GM19467 (cell line): Measurements from ENCODE around the gene DHX58.

Experiments used
- ATAC-seq: cut with Tn5 transposase; IDR thresholded peaks from one replicate; pipeline ENCODE4 v1.9.1; 2021; ENCODE audit warnings: mild to moderate bottlenecking, moderate library complexity; ENCODE audit not compliant: unreplicated experiment

DHX58 gene

DNA sequence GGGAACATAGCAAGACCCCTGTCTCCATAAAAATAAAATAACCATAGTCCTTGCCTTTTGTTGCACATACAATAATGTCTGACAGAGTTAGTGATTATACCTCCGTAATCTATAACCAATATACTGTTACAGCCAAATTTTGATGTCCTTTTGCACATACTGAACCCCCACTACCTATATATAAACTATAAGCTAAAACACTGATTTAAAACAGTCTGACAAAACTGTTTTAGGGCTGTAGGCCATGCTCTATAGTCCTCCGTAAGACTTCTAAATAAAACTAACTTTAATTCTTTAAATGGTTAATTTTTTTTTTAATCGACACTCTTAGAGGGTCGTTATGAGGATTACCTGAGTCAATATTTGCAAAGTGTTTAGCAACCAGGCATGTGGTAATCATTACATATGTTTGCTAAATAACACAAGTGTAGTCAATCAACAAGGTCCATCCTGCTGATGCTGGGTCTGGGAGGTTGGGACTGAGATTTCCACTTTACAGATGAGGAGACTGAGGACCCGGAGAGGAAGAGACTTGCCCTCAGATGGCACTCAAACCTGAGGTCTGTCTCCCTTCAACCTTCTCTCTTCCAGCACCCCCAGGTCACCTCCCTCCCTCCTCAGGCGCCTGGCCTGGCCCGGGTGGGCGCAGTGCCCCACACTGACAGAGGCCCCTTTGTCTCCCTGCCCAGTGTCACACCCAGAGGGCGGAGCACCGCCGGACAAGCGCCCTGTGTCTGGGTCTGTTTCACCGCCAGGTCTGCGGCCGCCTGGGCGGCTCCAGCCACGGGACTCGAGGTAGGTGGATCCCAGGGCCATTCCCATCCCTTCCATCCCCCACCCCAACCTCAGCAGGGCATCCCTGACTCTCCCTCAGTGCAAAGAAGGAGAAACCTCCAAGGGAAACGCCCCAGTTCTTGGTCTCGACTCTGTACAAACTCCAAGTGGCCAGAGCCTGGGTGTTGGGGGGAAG is 24.5 kb downstream of the DHX58 start:
- ATAC-seq = no peak

DNA sequence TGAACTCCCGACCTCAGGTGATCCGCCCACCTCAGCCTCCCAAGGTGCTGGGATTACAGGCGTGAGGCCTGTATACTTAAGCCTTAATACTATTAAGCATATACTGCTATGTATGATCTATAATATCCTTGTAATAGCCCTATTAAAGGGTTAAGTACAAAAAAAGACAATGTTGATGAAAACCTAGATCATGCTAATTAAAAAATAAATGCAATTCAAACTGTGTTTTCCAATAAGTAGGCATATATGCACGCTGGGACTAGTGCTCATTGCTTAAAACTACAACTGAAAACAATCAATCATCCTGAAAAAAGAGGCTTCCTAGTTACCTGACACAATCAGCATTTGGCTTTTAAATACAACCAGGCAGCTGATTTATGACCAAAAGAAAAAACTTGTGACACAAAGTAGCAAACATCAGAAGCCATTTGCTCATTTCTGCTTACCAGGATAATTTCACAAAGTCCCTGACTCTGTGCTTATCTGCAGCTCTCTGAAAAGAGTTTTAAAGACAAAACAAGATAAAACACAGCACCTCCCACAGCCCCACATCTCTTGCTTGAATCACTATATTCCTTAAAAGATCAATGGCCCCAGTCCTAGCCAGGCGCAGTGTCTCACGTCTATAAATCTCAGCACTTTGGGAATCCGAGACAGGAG is 25.3 kb downstream of the DHX58 start:
- ATAC-seq = no peak

DNA sequence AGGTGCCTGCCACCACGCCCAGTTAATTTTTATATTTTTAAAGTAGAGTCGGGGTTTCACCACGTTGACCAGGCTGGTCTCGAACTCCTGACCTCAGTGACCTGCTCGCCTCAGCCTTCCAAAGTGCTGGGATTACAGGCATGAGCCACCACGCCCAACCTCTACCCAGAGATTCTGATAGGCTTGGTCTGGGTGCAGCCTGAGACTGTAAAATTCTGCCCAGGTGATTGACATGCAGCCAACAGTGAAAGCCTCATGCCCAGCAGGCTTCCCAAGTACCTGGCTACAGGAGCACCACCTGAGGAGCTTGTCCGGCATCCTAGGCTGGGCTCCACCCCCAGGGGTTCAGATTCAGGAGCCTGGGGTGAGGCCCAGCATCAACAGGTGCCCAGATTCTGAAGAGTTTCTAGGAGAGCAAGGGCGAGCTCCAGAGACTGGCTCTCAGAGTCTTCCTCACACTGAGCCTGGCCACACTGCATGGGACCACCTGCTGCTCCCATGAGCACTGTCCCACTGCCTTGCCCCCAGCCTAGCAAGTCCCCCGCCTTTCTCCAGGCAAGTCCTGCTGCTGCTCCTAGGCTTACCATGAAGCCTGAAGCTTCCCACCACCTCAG is 30.9 kb downstream of the DHX58 start:
- no peak for ATAC-seq

DNA sequence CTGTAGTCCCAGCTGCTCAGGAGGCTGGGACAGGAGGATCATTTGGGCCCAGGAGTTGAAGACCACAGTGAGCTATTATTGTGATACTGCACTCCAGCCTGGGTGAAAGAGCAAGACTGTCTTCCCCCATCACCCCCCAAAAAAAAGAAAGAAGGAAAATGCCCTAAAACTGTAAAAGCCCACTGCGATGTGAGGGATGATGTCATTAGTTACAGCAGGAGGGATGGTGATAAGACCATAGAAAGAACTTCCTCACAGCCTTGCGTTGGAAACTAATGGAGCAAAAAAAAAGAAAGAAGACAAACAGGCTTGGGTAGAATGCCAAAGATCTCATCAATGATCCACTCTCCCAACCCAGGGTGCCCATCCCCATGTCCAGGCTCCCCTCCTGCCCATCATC is 33.0 kb downstream of the DHX58 start:
- no peak for ATAC-seq

DNA sequence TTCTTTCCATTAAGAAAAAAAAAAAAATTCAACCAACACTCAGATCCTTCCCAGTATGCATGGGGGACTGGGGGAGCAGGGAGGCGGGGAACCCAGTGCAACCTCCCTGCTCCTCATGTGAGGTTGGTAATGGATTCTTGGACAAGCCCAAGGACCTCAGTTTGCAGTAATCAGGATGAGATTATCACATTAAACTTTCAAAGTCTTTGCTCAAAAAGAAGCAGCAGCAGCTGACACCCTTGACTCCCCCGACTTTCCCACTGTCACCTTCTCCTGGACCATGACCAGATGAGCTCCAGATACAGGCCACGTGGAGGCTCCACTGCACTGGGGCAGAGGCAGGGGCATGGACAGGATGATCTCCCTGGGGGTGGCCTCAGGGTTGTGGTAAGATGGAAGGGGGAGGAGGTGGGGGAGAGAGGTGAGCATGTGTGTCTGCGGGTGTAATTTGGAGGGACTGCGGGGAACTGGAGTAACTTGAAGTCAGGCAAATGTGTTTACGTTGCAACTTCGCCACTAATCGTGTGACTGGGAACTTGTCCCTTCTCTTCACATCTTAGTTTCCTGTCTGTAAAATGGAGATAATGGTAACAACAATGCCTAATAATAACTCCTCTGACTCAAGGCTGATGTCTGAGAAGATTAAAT is 34.0 kb downstream of the DHX58 start:
- ATAC-seq = no peak

DNA sequence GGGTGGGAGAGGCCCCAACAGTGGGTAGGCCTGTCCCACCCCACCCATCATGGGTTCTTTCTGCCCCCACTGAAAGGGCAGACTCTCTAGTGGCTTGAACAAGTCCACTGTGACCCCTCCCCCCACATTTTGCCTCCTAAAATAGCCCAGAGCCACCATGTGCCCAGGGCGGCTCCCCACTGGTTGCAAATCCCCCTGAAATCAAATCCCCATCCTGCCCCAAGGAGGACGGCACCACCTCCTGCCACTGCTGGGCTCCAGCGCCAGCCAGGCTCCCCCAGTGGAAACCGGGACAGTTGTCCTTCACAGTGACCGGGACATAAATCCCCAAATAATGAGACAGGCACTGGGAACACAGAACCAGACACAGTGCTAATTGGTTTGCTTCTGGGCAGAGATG is 34.8 kb downstream of the DHX58 start:
- no peak for ATAC-seq

DNA sequence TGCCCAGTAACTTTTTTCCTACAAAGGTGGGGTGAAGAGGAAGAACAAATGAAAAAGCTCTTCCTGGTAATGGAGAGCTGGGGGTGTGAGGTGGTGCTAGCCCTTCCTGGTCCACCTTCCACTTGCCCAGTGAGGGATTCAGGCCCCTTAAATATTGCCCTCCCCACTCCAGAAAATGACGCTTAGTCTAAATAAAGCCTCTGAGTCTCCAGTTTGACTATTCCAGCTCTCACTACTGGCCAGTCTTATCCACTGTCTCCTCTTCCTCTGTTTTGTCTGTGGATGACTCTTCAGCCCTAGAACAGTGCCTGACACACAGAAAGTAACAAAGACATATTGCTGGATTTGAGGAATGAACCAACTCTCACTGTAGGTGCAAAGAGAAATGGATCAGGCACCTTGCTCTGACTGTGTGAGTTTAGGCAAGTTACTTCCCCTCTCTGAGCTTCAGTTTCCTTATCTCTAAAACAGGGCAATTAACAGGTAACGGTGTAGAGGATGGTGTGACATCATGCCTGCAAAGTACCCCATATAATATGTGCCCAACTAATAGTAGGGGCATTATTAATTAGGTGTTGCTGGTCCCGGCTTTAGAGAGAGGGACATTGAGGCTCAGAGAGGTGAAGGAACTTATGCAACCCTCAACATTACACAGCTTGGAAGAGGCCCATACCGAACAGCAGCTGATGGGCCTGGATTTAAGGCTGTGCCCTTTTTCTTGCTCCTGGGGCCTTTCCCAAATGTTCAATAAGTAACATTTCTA is 35.5 kb downstream of the DHX58 start:
- ATAC-seq = no peak

DNA sequence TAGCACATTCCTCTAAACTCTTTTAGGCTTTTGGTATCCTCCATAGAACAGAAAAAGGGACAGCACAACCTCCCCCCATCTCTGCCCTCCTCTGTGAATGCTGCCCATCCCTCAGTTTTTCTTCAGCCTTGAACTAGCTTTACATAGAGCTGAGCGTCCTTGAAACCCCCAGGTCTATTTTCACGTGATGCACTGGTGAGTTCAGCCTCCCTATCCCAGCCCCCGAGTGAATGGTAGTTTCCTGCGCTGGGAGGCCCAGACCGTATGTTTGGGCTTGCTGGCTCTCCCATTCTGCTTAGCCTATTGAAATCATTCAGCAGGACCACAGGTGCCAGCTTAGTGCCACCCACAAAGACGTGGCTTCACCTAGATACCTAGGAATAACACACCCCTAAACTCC is 36.7 kb downstream of the DHX58 start:
- ATAC-seq = no peak

DNA sequence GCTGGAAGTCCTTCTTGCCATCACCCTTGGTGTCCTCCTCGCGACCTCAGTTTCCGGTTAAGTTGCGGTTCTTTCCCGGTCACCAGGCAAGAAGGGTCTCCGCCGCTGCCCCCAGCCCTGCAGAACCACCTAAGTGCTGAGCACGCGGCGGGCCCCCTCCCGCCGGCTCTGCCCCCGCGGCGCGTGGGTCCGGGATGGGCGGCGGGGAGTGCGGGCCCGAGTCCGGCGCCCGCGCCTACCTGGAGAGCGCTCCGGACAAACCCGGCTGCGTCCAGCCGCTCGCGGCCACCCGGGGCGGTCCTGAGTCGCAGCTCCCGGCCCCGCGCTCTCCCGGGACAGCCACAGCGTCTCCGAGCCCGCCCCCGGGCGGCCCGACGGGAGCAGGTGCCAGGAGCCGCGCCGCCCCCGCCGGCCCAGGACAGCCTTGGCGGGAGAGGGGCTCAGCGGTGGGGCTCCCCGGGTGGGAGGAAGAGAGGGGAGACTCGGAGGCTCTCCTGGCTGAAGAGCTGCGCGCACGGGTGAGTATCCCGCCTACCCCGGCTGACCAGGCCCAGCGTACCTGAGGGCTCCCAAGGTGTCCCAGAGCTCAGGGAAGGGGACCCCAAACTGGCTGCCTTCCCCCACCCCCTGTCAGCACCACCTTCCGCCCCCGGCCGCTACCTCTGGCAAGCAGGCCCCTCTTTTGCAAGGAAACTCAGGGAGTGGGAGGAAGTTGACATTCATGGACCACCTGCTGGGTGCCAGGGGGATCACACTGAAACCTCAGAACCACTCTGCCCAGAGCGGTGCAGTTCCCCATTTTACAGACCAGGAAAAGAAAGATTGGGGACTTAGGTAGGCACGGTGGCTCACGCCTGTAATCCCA is 40.0 kb downstream of the DHX58 start:
- ATAC-seq = no peak

DNA sequence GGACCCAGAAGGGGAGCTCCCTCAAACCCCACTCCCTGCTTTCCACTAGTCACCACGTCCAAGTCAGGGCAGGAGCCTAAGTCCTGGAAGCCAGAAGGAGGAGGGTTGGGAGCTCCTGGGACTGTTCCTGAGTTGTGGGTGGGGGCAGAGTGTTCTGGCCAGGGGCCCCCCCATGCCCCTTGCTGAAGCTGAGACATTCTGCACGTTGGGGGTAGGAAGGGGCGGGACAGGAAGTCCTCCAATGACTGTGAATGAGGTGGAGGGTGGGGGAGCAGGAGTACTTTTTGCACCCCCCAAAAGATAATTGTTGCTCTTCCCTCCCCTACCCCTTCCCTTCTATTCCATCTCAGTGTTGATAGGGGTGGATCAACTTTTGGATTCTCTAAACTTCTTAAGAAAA is 40.7 kb downstream of the DHX58 start:
- no peak for ATAC-seq

DNA sequence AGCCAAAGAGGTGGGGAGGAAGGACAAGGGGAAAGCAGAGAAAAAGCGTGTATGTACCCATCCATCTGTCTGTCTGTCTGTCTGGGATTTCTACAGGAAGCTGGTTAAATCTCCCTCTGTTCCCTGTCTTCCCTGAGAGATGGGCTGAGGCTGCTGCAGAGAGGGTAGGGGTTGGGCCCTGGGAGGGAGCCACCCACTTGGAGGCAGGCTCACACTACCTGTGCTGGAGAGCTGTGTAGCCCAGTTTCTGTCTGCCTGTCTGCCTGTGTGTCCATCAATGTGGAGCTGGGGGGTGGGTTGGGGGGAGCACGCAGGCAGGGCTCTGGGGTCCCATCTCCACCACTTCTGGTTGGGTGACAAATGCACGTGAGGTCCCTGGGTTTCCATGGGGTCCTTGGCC is 43.5 kb downstream of the DHX58 start:
- no peak for ATAC-seq

DNA sequence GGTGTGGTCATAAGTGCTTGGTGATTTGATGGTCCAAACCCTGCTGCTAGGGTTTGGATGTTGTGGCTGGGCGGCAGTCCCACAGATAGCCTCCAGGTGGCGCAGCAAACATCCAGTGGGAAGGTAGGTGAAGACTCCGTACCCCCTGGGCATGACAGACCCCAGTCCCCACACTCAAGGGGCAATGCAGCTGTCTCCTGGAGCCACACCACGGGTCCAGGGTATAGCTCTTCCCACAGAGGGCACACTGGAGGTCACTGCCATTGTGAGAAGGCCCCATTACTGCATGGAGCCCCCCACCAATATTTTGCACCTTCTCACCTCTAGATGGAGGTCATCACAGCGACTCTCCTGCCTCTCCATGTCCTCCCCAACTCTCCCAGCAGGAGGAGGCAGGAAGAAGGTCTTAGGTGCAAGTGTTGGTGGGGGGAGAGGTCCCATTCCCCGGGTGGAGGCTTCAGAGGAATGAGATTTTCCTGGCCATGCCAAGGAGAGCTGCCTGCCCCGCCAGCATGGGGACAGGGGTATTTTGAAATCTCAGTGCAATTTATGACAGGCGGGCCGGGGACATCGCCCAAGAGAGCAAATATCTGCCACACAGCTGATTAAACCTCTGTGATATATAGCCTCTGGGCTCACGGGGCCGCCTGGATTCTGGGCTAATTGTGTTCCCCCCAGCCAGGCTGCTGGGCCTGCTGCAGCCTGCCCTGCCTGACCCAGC is 45.0 kb downstream of the DHX58 start:
- no peak for ATAC-seq

DNA sequence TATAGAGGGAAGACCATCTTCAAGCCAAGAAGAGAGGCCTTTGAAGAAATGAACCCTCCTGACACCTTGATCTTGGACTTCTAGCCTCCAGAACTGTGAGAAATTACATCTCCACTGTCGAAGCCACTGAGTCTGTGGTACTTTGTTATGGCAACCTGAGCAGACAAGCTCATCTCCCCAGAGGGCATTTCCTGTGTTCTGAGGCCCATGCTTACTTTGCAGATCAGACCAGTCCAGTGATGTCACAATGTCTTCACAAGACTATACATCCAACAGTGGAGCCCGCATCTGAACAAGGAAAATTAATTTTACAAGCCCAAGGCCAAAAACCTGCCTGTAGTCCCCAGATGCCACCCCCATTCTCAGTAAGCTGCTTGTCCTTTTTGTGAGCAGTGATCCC is 47.3 kb downstream of the DHX58 start:
- ATAC-seq = no peak

DNA sequence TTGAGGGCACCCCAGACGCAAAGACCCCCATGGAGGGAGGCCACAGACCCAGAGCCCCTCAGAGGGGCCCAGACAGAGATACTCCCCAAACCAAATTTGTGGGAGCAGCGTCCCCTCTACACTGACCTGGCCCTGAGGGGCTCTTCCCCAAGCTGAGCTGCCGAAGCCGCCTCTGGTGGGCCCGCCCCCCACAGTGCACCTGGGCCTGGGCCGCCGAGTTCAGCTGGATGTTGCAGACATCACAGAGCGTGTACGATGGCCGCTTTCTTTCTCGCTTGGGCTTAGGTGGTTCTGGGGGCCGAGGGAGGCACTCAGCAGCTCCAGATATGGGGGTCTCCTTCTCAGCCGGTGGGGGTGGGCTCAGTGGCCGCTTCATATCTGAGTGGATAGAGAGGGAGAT is 49.8 kb downstream of the DHX58 start:
- ATAC-seq = no peak

DNA sequence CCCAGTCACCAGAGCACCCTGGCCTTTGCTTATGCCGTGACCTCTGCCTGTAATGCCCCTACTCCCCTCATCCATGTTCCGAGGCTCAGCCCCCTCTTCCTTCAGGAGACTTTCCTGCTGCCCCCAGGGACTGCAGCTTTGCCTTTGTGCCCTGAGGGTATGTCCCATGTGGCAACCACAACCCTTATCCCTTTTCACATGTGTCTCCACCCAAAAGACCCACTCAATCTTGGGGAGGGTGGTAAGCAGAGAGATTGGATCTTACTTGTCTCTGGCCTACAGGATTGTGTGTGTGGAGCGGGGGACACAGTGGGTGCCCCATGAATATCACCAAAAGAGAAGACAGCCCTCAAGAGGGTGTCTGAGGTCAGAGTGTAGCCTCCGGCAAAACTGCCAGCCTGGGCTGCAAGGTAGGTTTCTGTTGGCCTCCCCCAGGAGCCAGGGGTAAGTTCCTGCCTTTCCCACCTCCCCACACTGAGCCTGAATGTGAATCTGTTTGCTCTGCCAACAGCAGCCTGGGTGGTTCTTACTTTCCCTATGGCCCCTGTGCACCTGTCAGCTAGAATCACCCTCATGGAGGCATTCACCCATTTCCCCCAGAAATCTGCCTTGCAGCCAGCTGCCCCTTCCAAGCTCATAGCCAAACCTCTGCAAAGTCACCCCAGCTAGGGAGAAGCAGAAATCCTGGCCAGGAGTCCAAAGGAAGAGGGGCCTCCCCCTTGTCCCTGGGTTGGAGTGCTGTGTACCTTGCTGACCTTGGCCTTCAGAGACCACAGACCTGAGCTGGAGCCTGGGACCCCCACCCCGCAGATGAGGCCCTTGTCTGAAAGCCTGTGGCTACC is 50.6 kb downstream of the DHX58 start:
- ATAC-seq = no peak

DNA sequence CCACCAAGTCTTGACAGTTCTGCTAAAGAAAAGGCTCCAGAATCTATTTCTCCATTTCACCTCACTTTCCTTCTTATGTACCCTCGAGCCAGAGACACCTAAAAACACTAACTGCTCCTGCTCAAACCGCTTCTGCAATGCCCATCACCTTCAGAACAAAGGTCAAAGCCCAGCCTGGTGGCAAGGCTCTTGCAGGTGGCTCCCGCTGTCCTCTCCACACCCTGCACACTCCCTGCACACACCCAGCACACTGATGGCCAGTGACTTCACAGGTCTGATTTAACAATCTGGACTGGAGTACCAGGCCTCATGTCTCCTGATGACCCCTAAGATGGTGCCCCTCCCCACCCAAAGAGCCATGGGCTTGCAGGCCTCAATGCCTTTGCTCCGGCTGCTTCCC is 52.3 kb downstream of the DHX58 start:
- ATAC-seq = no peak

DNA sequence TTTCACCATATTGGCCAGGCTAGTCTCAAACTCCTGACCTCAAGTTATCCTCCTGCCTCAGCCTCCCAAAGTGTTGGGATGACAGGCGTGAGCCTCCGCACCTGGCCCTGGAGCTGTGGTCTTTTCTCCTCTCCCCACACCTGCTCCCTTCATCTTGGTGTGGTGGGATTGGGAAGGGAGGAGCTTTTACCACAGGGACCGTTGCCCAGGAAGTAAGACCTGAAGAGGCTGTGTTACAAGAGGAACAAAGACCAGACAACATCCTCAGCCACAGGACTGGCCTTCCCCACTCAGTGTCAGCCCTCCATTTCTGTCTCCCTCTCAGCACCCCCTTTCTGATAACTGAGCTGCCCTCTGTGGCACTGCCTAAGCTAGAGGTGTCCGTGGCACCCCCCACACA is 52.7 kb downstream of the DHX58 start:
- no peak for ATAC-seq

DNA sequence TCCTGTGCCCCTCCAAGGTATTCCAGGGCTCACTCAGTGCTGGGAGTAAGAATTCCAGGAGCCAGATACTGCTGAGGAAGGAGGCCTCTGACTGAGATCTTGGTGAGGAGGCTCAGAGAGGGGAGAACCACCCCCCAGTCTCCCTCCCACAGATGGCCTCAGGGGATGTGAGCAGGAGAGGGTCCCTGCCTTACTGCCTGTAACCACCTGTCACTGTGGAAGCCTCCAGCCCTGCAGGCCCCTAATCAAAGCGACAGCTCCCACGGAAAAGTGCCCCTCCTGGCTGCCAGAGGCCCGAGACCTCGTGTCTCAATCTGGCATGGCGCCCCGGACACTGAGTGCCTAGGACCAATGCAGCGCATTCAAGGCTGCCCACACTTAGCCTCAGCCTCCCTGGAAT is 54.5 kb downstream of the DHX58 start:
- no peak for ATAC-seq
